Ovary (tissue), 3 donors: ENCODE measurements around the gene PPP1R1B.

Source experiments
- POLR2A ChIP-seq: fragments of 450-650 bp; IDR thresholded peaks from one replicate; pipeline ENCODE4 v1.6.1; 2017; ENCODE audit warnings: antibody characterized with exemption, mild to moderate bottlenecking, moderate library complexity
- TF ChIP-seq, protein P1 (sequence below), 3 donors: fragments of 450-650 bp in 2 of 3; fragments of 200-600 bp in 1 of 3; IDR thresholded peaks; one replicate each; pipeline versions ENCODE4 v1.5.1 to v1.8.0; 2016 to 2022; ENCODE audit warnings: antibody characterized with exemption in 3 of 3, mild to moderate bottlenecking in 1 of 3
- donor health status: DM: no; HTN: no; CAD: no.

DNA sequence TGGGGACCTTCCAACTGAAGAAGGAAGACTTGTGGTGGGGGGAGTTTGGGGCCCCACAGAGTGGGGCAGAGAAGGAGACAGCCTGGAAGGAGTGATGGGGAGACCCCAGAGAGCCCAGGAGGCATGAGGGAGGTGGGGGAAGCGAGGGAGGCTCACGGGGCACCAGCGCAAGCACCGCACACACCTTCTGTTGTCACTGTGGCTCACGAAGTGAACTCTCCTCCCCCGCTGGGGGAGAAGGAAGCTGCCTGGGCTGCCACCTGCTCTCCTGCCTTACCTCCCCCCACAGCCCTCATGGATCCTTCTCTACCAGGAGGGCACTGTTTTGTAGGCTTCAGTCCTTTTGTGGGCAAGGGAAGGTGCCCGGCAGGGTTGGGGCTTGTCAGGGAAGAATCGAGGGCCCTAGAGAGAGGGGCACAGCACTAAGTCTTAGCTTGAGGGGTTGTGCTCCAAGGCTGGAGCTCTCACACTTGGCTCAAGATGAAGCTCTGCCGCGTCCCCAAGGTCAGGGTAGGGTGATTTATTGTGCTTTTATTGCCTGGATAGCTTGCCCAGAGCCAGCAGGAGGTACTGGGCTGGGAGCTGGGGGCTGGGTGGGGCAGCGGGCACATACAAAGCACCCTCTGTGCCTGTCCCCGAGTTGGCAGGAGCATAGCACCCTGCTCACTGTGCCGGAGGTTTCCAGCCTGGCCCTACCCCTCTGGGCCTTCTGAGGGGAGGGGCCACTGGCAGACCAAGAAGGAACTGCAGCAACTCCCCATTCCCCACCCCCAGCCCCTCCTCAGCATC, 5.6 kb downstream of the PPP1R1B start:
- TF ChIP-seq, protein P1, sequence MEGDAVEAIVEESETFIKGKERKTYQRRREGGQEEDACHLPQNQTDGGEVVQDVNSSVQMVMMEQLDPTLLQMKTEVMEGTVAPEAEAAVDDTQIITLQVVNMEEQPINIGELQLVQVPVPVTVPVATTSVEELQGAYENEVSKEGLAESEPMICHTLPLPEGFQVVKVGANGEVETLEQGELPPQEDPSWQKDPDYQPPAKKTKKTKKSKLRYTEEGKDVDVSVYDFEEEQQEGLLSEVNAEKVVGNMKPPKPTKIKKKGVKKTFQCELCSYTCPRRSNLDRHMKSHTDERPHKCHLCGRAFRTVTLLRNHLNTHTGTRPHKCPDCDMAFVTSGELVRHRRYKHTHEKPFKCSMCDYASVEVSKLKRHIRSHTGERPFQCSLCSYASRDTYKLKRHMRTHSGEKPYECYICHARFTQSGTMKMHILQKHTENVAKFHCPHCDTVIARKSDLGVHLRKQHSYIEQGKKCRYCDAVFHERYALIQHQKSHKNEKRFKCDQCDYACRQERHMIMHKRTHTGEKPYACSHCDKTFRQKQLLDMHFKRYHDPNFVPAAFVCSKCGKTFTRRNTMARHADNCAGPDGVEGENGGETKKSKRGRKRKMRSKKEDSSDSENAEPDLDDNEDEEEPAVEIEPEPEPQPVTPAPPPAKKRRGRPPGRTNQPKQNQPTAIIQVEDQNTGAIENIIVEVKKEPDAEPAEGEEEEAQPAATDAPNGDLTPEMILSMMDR (IDR thresholded peaks at IDR 0.05), result no peak
- TF ChIP-seq POLR2A, result no peak
